Measurements from ENCODE around the gene ARHGEF17. TPM values are rescaled to one million over a fixed set of nuclear protein-coding genes. Genes with fewer than 3 reads are reported as not detected.

ARHGEF17 gene
- total and polyA plus RNA-seq, 4 experiments from 2014 or later: 0.23 TPM; not detected in 3

Other genes with a start within 250 kb of the ARHGEF17 start
- 10 to 100 TPM; 47.1 to 52.0 TPM for gene FCHSD2, start 166.0 kb upstream of the ARHGEF17 start, total RNA-seq
- gene FCHSD2, start 166.0 kb upstream of the ARHGEF17 start, polyA plus RNA-seq: 10 to 100 TPM in 1 of 2 donors, 1 to 10 TPM in 1; 9.5 to 22.4 TPM
- not detected for gene P2RY2, start 90.0 kb upstream of the ARHGEF17 start, total RNA-seq
- gene P2RY2, start 90.0 kb upstream of the ARHGEF17 start, polyA plus RNA-seq: not detected
- under 1 TPM; 0.61 to 0.87 TPM for gene P2RY6, start 35.9 kb upstream of the ARHGEF17 start, total RNA-seq
- not detected for gene P2RY6, start 35.9 kb upstream of the ARHGEF17 start, polyA plus RNA-seq
- gene RELT, start 68.1 kb downstream of the ARHGEF17 start, total RNA-seq: 10 to 100 TPM; 12.1 to 12.9 TPM
- gene RELT, start 68.1 kb downstream of the ARHGEF17 start, polyA plus RNA-seq: 1 to 10 TPM; 2.2 to 5.2 TPM